IMR-90 (cell line): ENCODE measurements around the gene ATRN. TPM values are rescaled to one million over a fixed set of nuclear protein-coding genes. Genes with fewer than 3 reads are reported as not detected.

Experiments used
- ATAC-seq: fragments of 200-7000 bp; cut with Tn5 transposase; 2 replicates; pipeline ENCODE4 v1.9.1; 2020; ENCODE audit warnings: low read depth, mild to moderate bottlenecking, moderate library complexity
- BruUV-seq: library from RNA; stranded (reverse); fragments of 400-500 nt; replicated peaks from 2 replicates; lab custom pipeline; 2021; lab: Mats Ljungman, UMichigan
- CTCF ChIA-PET: fragments of 300-600 bp; formaldehyde crosslinking; extraction: SDS; loops from one replicate; lab custom pipeline; 2021; ENCODE audit warnings: antibody characterized with exemption; lab: Yijun Ruan, JAX
- POLR2A ChIA-PET: fragments of 300-600 bp; sonication (Branson Sonifier 250); formaldehyde crosslinking; loops from one replicate; lab custom pipeline; 2022; ENCODE audit warnings: antibody characterized with exemption; ENCODE audit not compliant: unreplicated experiment; lab: Charles Lee
- DNase-seq: peaks from one replicate; pipeline ENCODE4 v3.0.0; 2013
- H2AFZ ChIP-seq: replicated peaks from 2 replicates; pipeline ENCODE3; 2013; ENCODE audit warnings: low read length, mild to moderate bottlenecking; ENCODE audit not compliant: poor library complexity
- H2AK5ac ChIP-seq: 2 replicates; pipeline ENCODE4 v1.6.1; 2013; ENCODE audit warnings: low read depth, low read length, inconsistent platforms
- H2AK9ac ChIP-seq: replicated peaks from 2 replicates; pipeline ENCODE3; 2013; ENCODE audit warnings: mild to moderate bottlenecking, low read depth, low read length, moderate library complexity; ENCODE audit not compliant: poor library complexity
- H2BK120ac ChIP-seq: 2 replicates; pipeline ENCODE4 v1.6.1; 2013; ENCODE audit warnings: low read depth, low read length, inconsistent platforms
- H2BK15ac ChIP-seq: 3 replicates; pipeline ENCODE4 v1.6.1; 2013; ENCODE audit warnings: low read depth, low read length, inconsistent platforms
- H2BK20ac ChIP-seq: 2 replicates; pipeline ENCODE4 v1.6.1; 2013; ENCODE audit warnings: low read depth, mild to moderate bottlenecking, inconsistent platforms, low read length, moderate library complexity
- H2BK5ac ChIP-seq: 2 replicates; pipeline ENCODE4 v1.6.1; 2013; ENCODE audit warnings: mild to moderate bottlenecking, low read depth, low read length, inconsistent platforms; ENCODE audit not compliant: poor library complexity, severe bottlenecking
- H3K14ac ChIP-seq: replicated peaks from 2 replicates; pipeline ENCODE4 v1.6.1; 2013; ENCODE audit warnings: low read depth, low read length, inconsistent platforms
- H3K18ac ChIP-seq: 2 replicates; pipeline ENCODE4 v1.6.1; 2013; ENCODE audit warnings: low read depth, low read length, control low read depth
- H3K23ac ChIP-seq: 2 replicates; pipeline ENCODE4 v1.6.1; 2013; ENCODE audit warnings: low read depth, low read length, inconsistent platforms
- H3K27ac ChIP-seq: 2 replicates; pipeline ENCODE4 v1.5.1; 2013; ENCODE audit warnings: mild to moderate bottlenecking, control low read depth, low read length; ENCODE audit not compliant: insufficient read depth
- H3K27me3 ChIP-seq: 2 replicates; pipeline ENCODE4 v1.6.1; 2013; ENCODE audit warnings: low read length; ENCODE audit not compliant: control insufficient read depth, insufficient read depth
- H3K36me3 ChIP-seq: 2 replicates; pipeline ENCODE4 v1.6.1; 2013; ENCODE audit warnings: low read length, mixed read lengths; ENCODE audit not compliant: control insufficient read depth, insufficient read depth
- H3K4ac ChIP-seq: 2 replicates; pipeline ENCODE4 v1.6.1; 2013; ENCODE audit warnings: low read depth, low read length, inconsistent platforms
- H3K4me1 ChIP-seq: 2 replicates; pipeline ENCODE4 v1.6.1; 2013; ENCODE audit warnings: low read length, mixed read lengths; ENCODE audit not compliant: control insufficient read depth, insufficient read depth
- H3K4me2 ChIP-seq: 2 replicates; pipeline ENCODE4 v1.6.1; 2013; ENCODE audit warnings: low read depth, mild to moderate bottlenecking, control low read depth, low read length, moderate library complexity
- H3K4me3 ChIP-seq: 2 replicates; pipeline ENCODE4 v1.5.1; 2013; ENCODE audit warnings: low read depth, mild to moderate bottlenecking, control low read depth, low read length, moderate library complexity; ENCODE audit not compliant: insufficient read depth
- H3K56ac ChIP-seq: 2 replicates; pipeline ENCODE4 v1.6.1; 2013; ENCODE audit warnings: low read length, inconsistent platforms; ENCODE audit not compliant: insufficient read depth; ENCODE audit errors: extremely low read depth
- H3K79me1 ChIP-seq, 2 experiments: 2 replicates each; pipeline ENCODE4 v1.6.1; 2013; ENCODE audit warnings: low read length in 2 of 2, inconsistent platforms in 1 of 2, low read depth in 1 of 2
- H3K9ac ChIP-seq: 2 replicates; pipeline ENCODE4 v1.6.1; 2013; ENCODE audit warnings: low read depth, low read length, control low read depth
- H3K9me1 ChIP-seq: 2 replicates; pipeline ENCODE4 v1.6.1; 2013; ENCODE audit warnings: low read length, inconsistent platforms; ENCODE audit not compliant: insufficient read depth
- H3K9me3 ChIP-seq: 2 replicates; pipeline ENCODE4 v1.6.1; 2013; ENCODE audit warnings: low read length; ENCODE audit not compliant: control insufficient read depth, insufficient read depth
- H4K20me1 ChIP-seq: 2 replicates; pipeline ENCODE4 v1.6.1; 2013; ENCODE audit warnings: low read length, inconsistent platforms; ENCODE audit not compliant: insufficient read depth
- H4K5ac ChIP-seq: 2 replicates; pipeline ENCODE4 v1.6.1; 2013; ENCODE audit warnings: mild to moderate bottlenecking, low read depth, low read length, control low read depth
- H4K8ac ChIP-seq, 2 experiments: 2 replicates each; pipeline ENCODE4 v1.6.1; 2013; ENCODE audit warnings: low read depth in 2 of 2, low read length in 2 of 2, control low read depth in 1 of 2, inconsistent platforms in 1 of 2
- H4K91ac ChIP-seq: 2 replicates; pipeline ENCODE4 v1.6.1; 2013; ENCODE audit warnings: low read depth, low read length, inconsistent platforms; ENCODE audit not compliant: insufficient read depth
- BHLHE40 ChIP-seq: fragments of 150-350 bp; IDR thresholded peaks from 2 replicates; pipeline ENCODE4 v1.6.1; 2016; ENCODE audit warnings: mild to moderate bottlenecking, low read depth, low read length
- CEBPB ChIP-seq: IDR thresholded peaks from 2 replicates; pipeline ENCODE4 v1.6.1; 2012; ENCODE audit warnings: low read depth, low read length, improper control_type of control experiment
- CHD1 ChIP-seq: IDR thresholded peaks from 2 replicates; pipeline ENCODE4 v1.6.1; 2012; ENCODE audit warnings: low read depth, low read length, improper control_type of control experiment
- CTCF ChIP-seq: conservative IDR thresholded peaks from 2 replicates; pipeline ENCODE4 v1.5.1; 2012; ENCODE audit warnings: mild to moderate bottlenecking, low read depth, low read length, improper control_type of control experiment
- ELK1 ChIP-seq: fragments of 150-350 bp; IDR thresholded peaks from 2 replicates; pipeline ENCODE4 v1.6.1; 2016; ENCODE audit warnings: low read depth, mild to moderate bottlenecking, low read length, moderate library complexity, borderline replicate concordance
- FOS ChIP-seq: fragments of 150-350 bp; IDR thresholded peaks from 2 replicates; pipeline ENCODE4 v1.6.1; 2016; ENCODE audit warnings: low read depth, low read length
- MAFK ChIP-seq: IDR thresholded peaks from 2 replicates; pipeline ENCODE4 v1.6.1; 2012; ENCODE audit warnings: low read depth, low read length, improper control_type of control experiment
- MAZ ChIP-seq: IDR thresholded peaks from 2 replicates; pipeline ENCODE4 v1.6.1; 2012; ENCODE audit warnings: low read depth, mild to moderate bottlenecking, low read length, improper control_type of control experiment, moderate library complexity, borderline replicate concordance
- MXI1 ChIP-seq: IDR thresholded peaks from 2 replicates; pipeline ENCODE4 v1.6.1; 2012; ENCODE audit warnings: low read depth, mild to moderate bottlenecking, low read length, moderate library complexity, borderline replicate concordance
- NFE2L2 ChIP-seq: fragments of 150-350 bp; IDR thresholded peaks from 2 replicates; pipeline ENCODE4 v1.6.1; 2016; ENCODE audit warnings: low read depth, mild to moderate bottlenecking, low read length
- POLR2A ChIP-seq: IDR thresholded peaks from 2 replicates; pipeline ENCODE4 v1.6.1; 2012; ENCODE audit warnings: mild to moderate bottlenecking, low read depth, low read length
- RAD21 ChIP-seq: IDR thresholded peaks from 2 replicates; pipeline ENCODE4 v1.6.1; 2012; ENCODE audit warnings: low read length, improper control_type of control experiment
- RCOR1 ChIP-seq: IDR thresholded peaks from 2 replicates; pipeline ENCODE4 v1.6.1; 2012; ENCODE audit warnings: mild to moderate bottlenecking, low read length, improper control_type of control experiment; ENCODE audit not compliant: insufficient replicate concordance
- RFX5 ChIP-seq: IDR thresholded peaks from 2 replicates; pipeline ENCODE4 v1.8.0; 2012; ENCODE audit warnings: low read depth, mild to moderate bottlenecking, low read length, moderate library complexity
- SMC3 ChIP-seq: fragments of 150-350 bp; IDR thresholded peaks from 2 replicates; pipeline ENCODE4 v1.6.1; 2016; ENCODE audit warnings: low read depth, mild to moderate bottlenecking, antibody characterized with exemption, low read length, moderate library complexity
- USF2 ChIP-seq: fragments of 150-350 bp; IDR thresholded peaks from 2 replicates; pipeline ENCODE4 v1.6.1; 2017; ENCODE audit warnings: mild to moderate bottlenecking, antibody characterized with exemption, low read length, low read depth
- WGBS, 2 experiments: methylation state at CpG; one replicate each; pipeline versions ENCODE4 v1.1.5 to v1.1.7; 2013; ENCODE audit warnings: missing lambda C conversion rate in 2 of 2; ENCODE audit not compliant: insufficient read length in 1 of 2; ENCODE audit errors: extremely low coverage in 2 of 2; 5-methylcytosine and 5-hydroxymethylcytosine counted together
- dilution Hi-C: fragments of 300-500 bp; cut with HindIII; formaldehyde crosslinking; loops from one replicate; pipeline ENCODE4 v1.14.3; 2018; ENCODE audit warnings: low sequenced_read_pairs; ENCODE audit not compliant: unreplicated experiment
- in situ Hi-C: fragments of 300-500 bp; cut with MboI; formaldehyde crosslinking; loops from 3 replicates; pipeline ENCODE4 v1.14.3; 2019; ENCODE audit warnings: low sequenced_read_pairs, inconsistent platforms, mixed read lengths
- intact Hi-C: fragments of 100-400 bp; cut with micrococcal nuclease; formaldehyde crosslinking; loops from 2 replicates; pipeline ENCODE4 v1.10.0; 2022
- polyA plus RNA-seq, 3 experiments: library from polyadenylated mRNA; depleted of rRNA; stranded (reverse); fragments of >200 nt; gene quantifications; 2 replicates each; pipeline ENCODE4 v1.2.3, GENCODE V29; 2012; ENCODE audit warnings: low replicate concordance in 1 of 3
- total RNA-seq: library from RNA; depleted of rRNA; stranded (reverse); fragments of >200 nt; gene quantifications from 2 replicates; pipeline ENCODE4 v1.2.3, GENCODE V29; 2012

The ATRN gene
- total and polyA plus RNA-seq, 2 of the 4 experiments (the other 2 are of a cell fraction), result 32.3 to 46.2 TPM

GRCh38 chr20:3461911-3462677 is 8.7 kb upstream of the ATRN start:
- Histone ChIP-seq H3K56ac (no peak overlapping the region), H2AK5ac (no peak overlapping the region), H2AK9ac (no peak overlapping the region), H2BK5ac (no peak overlapping the region), H3K9ac (no peak overlapping the region), H3K27ac (no peak overlapping the region), H4K20me1 (no peaks in the 10 kb centered on the region), H3K18ac (no peak overlapping the region), H3K9me3 (no peaks in the 10 kb centered on the region), H3K14ac (no peak overlapping the region), H4K8ac (no peak overlapping the region), H4K91ac (no peak overlapping the region), H3K4me3 (no peak overlapping the region), H3K23ac (no peak overlapping the region), H2BK15ac (no peak overlapping the region), H4K5ac (no peak overlapping the region), H3K4me2 (no peak overlapping the region), H3K79me1 (no peaks in the 10 kb centered on the region), H2AFZ (no peak overlapping the region), H3K27me3 (peaks cover 20% of the 10 kb centered on the region), H3K4me1 (no peaks in the 10 kb centered on the region), H2BK20ac (no peak overlapping the region), H3K36me3 (no peaks in the 10 kb centered on the region), H3K9me1 (no peaks in the 10 kb centered on the region), H3K4ac (no peak overlapping the region), H2BK120ac (no peak overlapping the region)
- no TSS peak for BruUV-seq
- POLR2A ChIA-PET, result no interaction called here
- CTCF ChIA-PET, result no interaction called here
- TF ChIP-seq CHD1, result no peak
- no peak for TF ChIP-seq CEBPB
- TF ChIP-seq USF2, result no peak
- TF ChIP-seq NFE2L2, result no peak
- no peak for TF ChIP-seq MXI1
- TF ChIP-seq RFX5, result no peak
- TF ChIP-seq FOS, result no peak
- no peak for TF ChIP-seq RCOR1
- TF ChIP-seq POLR2A, result no peak
- TF ChIP-seq SMC3, result no peak
- no peak for TF ChIP-seq RAD21
- TF ChIP-seq MAFK, result no peak
- no peak for TF ChIP-seq BHLHE40
- TF ChIP-seq ELK1, result no peak
- no peak for TF ChIP-seq CTCF
- no peak for TF ChIP-seq MAZ
- ATAC-seq (no peak), DNase-seq (no peak)
- in situ Hi-C loops (no loop called here), intact Hi-C loops (no loop called here), dilution Hi-C loops (no loop called here)
- WGBS, 2 experiments, result 85% methylated on average over 9 of the region's 11 CpGs; no CpG with 5 or more reads in 1 of the 2 experiments
